Neutrophil (primary cell): ENCODE results near the gene CCR4.
"Not testable (repeated sequence)": the region's sequence is repeated elsewhere in the genome, so short reads cannot be mapped to it uniquely, and the experiment has no call there.

Source experiments
- H3K27ac ChIP-seq: fragments of 200-600 bp; sonication (generic); 2 replicates; pipeline ENCODE4 v1.5.1; 2016; ENCODE audit warnings: mild to moderate bottlenecking, moderate library complexity
- H3K27me3 ChIP-seq: fragments of 200-600 bp; sonication (generic); 2 replicates; pipeline ENCODE4 v1.6.0; 2016; ENCODE audit warnings: mild to moderate bottlenecking
- H3K36me3 ChIP-seq: fragments of 200-600 bp; sonication (generic); 2 replicates; pipeline ENCODE4 v1.5.1; 2017
- H3K4me1 ChIP-seq, 2 experiments: fragments of 200-600 bp in 1 of 2; sonication (generic) in 1 of 2; 1 replicate in 1 of 2; 2 replicates in 1 of 2; pipeline versions ENCODE4 v1.5.1 to v1.6.1; 2013 to 2016; ENCODE audit warnings: low read depth in 1 of 2, low read length in 1 of 2, mild to moderate bottlenecking in 1 of 2, moderate library complexity in 1 of 2; ENCODE audit not compliant: control insufficient read depth in 1 of 2, insufficient read depth in 1 of 2
- H3K4me3 ChIP-seq, 2 experiments: fragments of 200-600 bp in 1 of 2; sonication (generic) in 1 of 2; 1 replicate in 1 of 2; 2 replicates in 1 of 2; pipeline ENCODE4 v1.5.1; 2013 to 2016; ENCODE audit warnings: low read depth in 1 of 2, low read length in 1 of 2, mild to moderate bottlenecking in 1 of 2, moderate library complexity in 1 of 2
- H3K9me3 ChIP-seq: fragments of 200-600 bp; sonication (generic); 2 replicates; pipeline ENCODE4 v1.5.1; 2016
- TF ChIP-seq, protein P1 (sequence below): fragments of 200-600 bp; sonication (generic); IDR thresholded peaks from 2 replicates; pipeline ENCODE4 v1.5.1; 2016; ENCODE audit warnings: antibody characterized with exemption

Gene CCR4

DNA sequence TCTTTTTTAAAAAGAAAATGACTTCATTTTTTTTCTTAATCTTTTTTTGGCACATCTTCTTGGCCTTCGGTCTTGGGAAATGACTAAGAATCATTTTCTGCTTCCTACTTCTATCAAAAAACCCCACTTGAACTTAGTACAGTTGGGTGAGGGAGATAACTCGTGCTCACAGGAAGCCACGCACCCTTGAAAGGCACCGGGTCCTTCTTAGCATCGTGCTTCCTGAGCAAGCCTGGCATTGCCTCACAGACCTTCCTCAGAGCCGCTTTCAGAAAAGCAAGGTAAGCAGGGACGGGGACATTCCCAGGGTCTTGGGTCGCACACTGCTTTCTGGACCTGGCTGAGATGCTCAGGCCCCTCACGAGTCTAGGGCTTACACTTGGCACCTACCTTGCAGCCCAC lies at the start of gene CCR4:
TSS of gene CCR4 (plus strand) at position 235 of the 402 bp plus-strand sequence. CDS start 1,779 bp downstream, outside the sequence.
- no peaks in the 10 kb centered on the region for H3K9me3 ChIP-seq
- H3K4me1 ChIP-seq, result no peaks in the 10 kb centered on the region
- TF ChIP-seq, protein P1, sequence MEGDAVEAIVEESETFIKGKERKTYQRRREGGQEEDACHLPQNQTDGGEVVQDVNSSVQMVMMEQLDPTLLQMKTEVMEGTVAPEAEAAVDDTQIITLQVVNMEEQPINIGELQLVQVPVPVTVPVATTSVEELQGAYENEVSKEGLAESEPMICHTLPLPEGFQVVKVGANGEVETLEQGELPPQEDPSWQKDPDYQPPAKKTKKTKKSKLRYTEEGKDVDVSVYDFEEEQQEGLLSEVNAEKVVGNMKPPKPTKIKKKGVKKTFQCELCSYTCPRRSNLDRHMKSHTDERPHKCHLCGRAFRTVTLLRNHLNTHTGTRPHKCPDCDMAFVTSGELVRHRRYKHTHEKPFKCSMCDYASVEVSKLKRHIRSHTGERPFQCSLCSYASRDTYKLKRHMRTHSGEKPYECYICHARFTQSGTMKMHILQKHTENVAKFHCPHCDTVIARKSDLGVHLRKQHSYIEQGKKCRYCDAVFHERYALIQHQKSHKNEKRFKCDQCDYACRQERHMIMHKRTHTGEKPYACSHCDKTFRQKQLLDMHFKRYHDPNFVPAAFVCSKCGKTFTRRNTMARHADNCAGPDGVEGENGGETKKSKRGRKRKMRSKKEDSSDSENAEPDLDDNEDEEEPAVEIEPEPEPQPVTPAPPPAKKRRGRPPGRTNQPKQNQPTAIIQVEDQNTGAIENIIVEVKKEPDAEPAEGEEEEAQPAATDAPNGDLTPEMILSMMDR, result no peak
- no peak within 1 kb of the TSS for H3K4me3 ChIP-seq
- no peaks in the 10 kb centered on the region for H3K36me3 ChIP-seq
- H3K27me3 ChIP-seq, result no peaks in the 10 kb centered on the region
- H3K27ac ChIP-seq, result no peak within 1 kb of the TSS

DNA sequence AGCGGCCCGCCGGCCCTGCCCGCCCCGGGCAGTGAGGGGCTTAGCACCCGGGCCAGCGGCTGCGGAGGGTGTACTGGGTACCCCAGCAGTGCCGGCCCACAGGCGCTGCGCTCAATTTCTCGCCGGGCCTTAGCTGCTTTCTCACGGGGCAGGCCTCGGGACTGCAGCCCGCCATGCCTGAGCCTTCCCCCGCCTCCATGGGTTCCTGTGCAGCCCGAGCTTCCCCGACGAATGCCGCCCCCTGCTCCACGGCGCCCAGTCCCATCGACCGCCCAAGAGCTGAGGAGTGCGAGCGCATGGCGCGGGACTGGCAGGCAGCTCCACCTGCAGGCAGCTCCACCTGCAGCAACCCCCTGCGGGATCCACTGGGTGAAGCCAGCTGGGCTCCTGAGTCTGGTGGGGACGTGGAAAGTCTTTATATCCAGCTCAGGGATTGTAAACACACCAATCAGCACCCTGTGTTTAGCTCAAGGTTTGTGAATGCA lies 48.5 kb upstream of the CCR4 start:
- not testable (repeated sequence) for H3K36me3 ChIP-seq, H3K4me3 ChIP-seq, H3K27me3 ChIP-seq, H3K9me3 ChIP-seq, H3K27ac ChIP-seq
- peaks cover 13 to 17% of the 10 kb centered on the region in 2 experiments for H3K4me1 ChIP-seq

DNA sequence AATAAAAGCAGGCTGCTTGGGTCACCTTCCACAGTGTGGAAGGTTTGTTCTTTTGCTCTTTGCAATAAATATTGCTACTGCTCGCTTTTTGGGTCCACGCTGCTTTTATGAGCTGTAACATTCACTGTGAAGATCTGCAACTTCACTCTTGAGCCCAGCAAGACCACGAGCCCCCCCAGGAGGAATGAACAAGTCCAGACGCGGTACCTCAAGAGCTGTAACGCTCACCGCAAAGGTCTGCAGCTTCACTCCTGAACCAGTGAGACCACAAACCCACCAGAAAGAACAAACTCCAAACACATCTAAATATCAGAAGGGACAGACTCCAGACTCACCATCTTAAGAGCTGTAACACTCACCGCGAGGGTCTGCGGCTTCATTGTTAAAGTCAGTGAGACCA lies 47.5 kb upstream of the CCR4 start:
- H3K9me3 ChIP-seq, result no peaks in the 10 kb centered on the region
- TF ChIP-seq, protein P1, result no peak
- H3K27me3 ChIP-seq, result no peaks in the 10 kb centered on the region

DNA sequence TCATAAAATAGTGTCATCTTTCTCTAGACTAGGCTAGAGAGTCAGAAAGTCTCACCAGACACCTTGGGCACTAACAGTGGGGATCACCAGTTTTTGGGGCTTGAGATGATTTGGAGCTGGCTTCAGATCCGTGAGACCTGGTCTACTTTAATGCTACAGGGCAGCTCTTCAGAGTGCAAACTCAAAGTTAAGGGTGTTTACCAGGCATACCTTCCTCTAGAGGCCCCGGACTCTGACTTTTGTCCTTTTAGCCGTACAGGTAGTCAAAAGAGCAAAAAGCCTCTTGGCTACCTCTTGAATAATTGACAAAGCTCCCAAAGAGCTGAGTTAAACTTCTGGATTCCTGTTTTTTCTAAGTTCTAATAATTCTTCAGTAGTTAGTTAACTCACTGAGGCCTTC lies 41.4 kb upstream of the CCR4 start:
- H3K4me1 ChIP-seq, result no peaks in the 10 kb centered on the region
- no peak overlapping the region for H3K4me3 ChIP-seq
- H3K9me3 ChIP-seq, result no peaks in the 10 kb centered on the region
- H3K27me3 ChIP-seq, result no peaks in the 10 kb centered on the region
- H3K36me3 ChIP-seq, result no peaks in the 10 kb centered on the region
- TF ChIP-seq, protein P1, result no peak
- no peak overlapping the region for H3K27ac ChIP-seq

More for the DNA sequence above, 47.5 kb upstream of the CCR4 start:
- Histone ChIP-seq H3K27ac (no peak overlapping the region), H3K4me1 (peaks cover 13 to 17% of the 10 kb centered on the region in 2 experiments), H3K4me3 (no peak overlapping the region), H3K36me3 (no peaks in the 10 kb centered on the region)

DNA sequence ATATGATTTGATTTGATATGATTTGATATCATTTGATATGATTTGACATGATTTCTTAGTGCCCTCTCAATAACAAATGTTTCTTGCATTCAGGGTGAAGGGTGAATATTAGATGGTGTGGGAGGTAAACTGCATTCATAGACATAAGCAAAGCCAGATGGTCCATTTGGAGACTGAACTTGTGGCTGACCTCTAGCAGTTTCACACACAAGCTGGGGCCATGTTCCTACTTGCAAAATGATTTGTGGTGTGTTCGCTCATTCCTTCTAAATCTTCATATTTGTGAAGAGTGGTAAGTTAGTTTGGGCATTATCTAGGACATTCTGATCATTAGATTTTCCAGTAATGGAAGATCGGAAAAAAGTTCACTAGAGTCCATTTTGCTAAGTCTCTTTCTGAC lies 40.5 kb upstream of the CCR4 start:
- no peaks in the 10 kb centered on the region for H3K9me3 ChIP-seq

DNA sequence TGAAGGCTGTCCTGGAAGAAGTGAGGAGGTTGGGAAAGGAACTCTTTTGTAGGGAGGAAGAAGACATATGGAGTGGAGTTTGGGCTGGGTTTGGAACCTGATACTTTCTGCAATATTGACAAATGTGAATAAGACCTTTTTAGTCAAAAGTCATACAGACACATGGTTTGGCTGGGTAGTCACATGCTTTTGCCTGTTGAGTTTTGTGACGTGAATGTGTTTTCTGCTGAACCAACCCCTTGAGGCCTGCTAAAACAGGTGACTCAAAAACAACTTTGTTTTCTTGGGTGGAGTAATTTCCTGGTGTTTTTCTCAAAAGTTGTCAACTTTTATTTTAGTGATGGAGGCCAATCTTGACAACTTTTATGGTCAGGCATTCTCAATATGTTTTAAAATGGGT lies 39.4 kb upstream of the CCR4 start:
- H3K27me3 ChIP-seq, result no peaks in the 10 kb centered on the region
- no peak overlapping the region for H3K27ac ChIP-seq
- TF ChIP-seq, protein P1, result no peak
- H3K9me3 ChIP-seq, result peaks cover 3% of the 10 kb centered on the region
- no peaks in the 10 kb centered on the region for H3K4me1 ChIP-seq
- H3K4me3 ChIP-seq, result no peak overlapping the region
- no peaks in the 10 kb centered on the region for H3K36me3 ChIP-seq

More for the DNA sequence above, 40.5 kb upstream of the CCR4 start:
- no peaks in the 10 kb centered on the region for H3K36me3 ChIP-seq
- H3K27ac ChIP-seq, result no peak overlapping the region
- no peaks in the 10 kb centered on the region for H3K4me1 ChIP-seq
- no peaks in the 10 kb centered on the region for H3K27me3 ChIP-seq
- TF ChIP-seq, protein P1, result no peak
- no peak overlapping the region for H3K4me3 ChIP-seq
